ENCODE data around the gene FAM107B.

GRCh38 chr10:14586901-14587300 lies 187.8 kb downstream of the FAM107B start:
- TF ChIP-seq CTCF (conservative IDR thresholded peaks at IDR 0.05) (no peak), EZH2 (IDR thresholded peaks at IDR 0.05; ENCODE audit: low read depth) (no peak)

All from PC-9 (cell line).